Muscle of back (tissue), 11 donors: ENCODE data around the gene TIMM17A. TPM values are rescaled to one million over a fixed set of nuclear protein-coding genes. Genes with fewer than 3 reads are reported as not detected.

Source experiments
- DNase-seq, 3 donors: peaks; one replicate each; pipeline versions ENCODE4 v3.0.0 to v3.0.0-alpha.2; 2013
- polyA plus RNA-seq, 10 donors: library from polyadenylated mRNA; unstranded; fragments of 120-200 nt; gene quantifications; one replicate each; pipeline ENCODE4 v1.2.1, GENCODE V29; 2013; ENCODE audit not compliant: insufficient read length in 10 of 10

Gene TIMM17A
- polyA plus RNA-seq, 10 donors, result 32.1 to 44.9 (median 40.3) TPM

- DNase-seq, result peak in 1 of 3 donors; percentile 85
These were observed 26.8 kb downstream of the TIMM17A start for GRCh38 chr1:201982082-201982622.

DNA sequence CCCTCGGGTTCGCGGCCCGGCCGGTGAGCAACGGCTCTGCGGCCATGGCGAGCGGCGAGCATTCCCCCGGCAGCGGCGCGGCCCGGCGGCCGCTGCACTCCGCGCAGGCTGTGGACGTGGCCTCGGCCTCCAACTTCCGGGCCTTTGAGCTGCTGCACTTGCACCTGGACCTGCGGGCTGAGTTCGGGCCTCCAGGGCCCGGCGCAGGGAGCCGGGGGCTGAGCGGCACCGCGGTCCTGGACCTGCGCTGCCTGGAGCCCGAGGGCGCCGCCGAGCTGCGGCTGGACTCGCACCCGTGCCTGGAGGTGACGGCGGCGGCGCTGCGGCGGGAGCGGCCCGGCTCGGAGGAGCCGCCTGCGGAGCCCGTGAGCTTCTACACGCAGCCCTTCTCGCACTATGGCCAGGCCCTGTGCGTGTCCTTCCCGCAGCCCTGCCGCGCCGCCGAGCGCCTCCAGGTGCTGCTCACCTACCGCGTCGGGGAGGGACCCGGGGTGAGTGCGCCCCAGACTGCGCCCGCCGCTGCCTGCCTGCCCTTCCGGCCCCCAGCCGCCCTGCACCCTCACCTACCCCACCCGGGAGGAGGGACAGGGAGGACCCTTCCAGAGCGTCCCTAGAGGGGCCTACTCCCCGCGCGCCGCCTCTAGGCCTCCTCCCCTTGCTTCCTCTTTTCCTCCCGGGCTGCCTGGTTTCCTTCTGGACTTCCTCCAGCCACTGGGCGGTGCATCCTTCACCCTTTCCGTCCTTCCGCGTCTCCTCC, 27.5 kb downstream of the TIMM17A start, which contains the start of gene RNPEP:
Gene RNPEP (plus strand): TSS at position 26 of the 757 bp plus-strand sequence. CDS start 19 bp downstream, at position 45.
- peak; percentile 59 to 87 (median 73) for DNase-seq

GRCh38 chr1:201983380-201983805, 28.1 kb downstream of the TIMM17A start:
- DNase-seq, result no peak

DNA sequence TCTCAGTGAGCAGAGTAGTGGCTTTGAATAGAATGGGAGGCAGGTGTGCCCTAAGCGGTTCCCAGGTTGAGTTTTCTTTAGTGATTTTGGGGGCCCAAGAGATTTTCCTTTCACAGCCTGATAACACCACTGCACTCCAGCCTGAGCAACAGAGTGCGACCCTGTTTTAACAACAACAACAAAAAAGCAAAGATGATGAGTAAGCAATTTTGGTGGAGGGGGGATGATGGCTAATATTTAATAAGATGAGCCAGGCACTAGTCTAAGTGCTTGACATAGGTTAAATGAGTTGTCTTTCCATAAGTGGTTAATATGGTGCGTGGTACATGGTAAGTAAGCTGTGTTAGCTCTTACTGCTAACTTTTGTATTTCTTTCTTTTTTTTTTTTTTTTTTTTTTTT, 29.1 kb downstream of the TIMM17A start:
- no peak for DNase-seq

DNA sequence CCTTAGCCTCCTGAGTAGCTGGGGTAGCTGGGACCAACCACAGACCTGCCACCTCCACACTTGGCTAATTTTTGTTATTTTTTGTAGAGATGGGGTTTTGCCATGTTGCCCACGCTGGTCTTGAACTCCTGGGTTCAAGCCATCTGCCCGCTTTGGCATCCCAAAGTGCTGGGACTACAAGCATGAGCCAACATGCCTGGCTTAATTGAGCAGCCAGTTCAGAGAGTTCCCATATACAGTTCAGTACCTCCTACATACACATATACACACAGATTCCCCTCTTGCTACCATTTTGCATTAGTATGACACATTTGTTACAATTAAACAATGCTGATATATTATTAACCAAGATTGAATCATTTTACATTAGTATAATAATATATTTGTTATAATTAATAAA, 30.1 kb downstream of the TIMM17A start:
- DNase-seq, result no peak

- no peak for DNase-seq
These were observed 33.3 kb downstream of the TIMM17A start for GRCh38 chr1:201988601-201989000.

DNA sequence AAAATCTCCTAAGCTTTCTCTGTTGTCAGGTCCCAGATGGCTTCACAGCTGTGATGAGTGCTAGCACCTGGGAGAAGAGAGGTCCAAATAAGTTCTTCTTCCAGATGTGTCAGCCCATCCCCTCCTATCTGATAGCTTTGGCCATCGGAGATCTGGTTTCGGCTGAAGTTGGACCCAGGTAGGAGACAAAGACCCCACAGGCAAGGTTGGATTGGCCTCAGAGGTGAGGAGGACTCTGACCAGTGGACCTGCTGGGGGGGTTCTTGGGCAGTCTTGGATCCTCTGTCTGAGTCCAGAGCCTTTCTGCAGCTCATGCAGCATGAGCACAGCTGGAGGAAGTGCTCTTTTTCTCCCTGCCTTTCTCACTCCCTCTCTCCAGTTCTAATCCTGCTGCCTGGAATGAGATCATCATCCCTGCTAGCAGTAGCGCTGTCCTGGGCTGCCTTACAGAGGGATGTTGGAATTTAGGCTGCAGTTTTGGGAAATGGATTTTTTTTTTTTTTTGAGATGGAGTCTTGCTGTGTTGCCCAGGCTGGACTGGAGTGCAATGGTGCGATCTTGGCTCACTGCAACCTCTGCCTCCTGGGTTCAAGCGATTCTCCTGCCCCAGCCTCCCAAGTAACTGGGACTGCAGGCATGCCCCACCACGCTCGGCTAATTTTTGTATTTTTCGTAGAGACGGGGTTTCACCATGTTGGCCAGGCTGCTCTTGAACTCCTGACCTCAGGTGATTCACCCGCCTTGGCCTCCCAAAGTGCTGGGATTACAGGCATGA, 34.2 kb downstream of the TIMM17A start:
- DNase-seq, result no peak

DNA sequence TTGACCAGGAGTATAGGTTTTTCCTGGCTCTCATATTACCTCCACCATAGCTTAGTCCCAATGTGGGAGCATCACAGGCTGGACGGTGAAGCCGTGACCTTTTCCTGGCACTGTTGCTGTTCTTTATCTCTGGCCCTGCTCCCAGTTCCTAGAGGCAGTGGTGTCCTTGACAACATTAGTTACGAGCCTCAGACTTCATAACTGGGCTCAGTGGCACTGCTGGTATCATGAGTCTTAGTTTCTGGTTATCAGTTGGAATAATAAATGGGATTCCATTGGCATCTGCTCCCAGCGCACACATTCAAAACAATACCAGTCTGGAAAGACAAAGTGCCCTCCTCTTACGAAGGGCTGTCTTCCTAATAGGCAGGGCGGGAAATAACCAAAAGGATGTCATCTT, 35.1 kb downstream of the TIMM17A start:
- no peak for DNase-seq

GRCh38 chr1:201999625-202000238, 44.4 kb downstream of the TIMM17A start:
- DNase-seq, result peak in 1 of 3 donors; percentile 12

GRCh38 chr1:202002507-202002906, 47.2 kb downstream of the TIMM17A start:
- no peak for DNase-seq

DNA sequence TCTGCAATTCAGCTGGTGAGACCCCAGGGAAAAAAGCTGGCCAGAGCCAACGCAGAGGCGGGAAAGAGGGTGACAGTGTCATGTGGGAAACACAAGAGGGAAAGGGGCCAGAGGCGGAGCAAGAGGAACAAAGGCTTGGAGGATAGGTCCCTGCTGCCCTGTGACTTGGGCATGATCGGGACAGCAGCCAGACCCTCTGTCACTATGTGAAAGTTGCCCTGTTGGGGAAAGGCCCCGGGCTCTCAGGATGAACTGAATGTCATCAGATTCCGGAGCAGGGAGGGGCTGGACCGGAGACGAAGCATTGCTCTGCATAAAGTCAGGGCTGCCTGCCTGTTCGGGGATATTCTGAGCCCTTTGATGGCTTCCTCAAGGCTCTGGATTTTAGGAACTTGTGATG, 49.4 kb downstream of the TIMM17A start:
- DNase-seq, result no peak

DNA sequence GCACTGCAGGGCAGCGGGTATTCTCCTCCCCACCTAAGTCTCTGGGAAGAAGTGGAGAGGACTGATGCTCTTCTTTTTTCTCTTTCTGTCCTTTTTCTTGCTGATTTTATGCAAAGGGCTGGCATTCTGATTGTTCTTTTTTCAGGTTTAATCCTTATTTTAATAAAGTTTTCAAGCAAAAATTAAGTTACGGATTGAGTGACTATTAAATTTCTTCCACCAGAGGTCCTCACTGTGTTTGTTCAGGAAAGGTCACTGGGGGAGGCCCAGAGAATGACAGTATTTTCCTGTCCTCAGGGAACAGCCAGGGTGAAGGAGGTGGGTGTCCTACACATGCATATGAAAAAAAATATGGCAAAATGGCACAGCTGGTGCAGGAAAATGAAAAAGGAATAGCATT, 50.7 kb downstream of the TIMM17A start:
- no peak for DNase-seq

DNA sequence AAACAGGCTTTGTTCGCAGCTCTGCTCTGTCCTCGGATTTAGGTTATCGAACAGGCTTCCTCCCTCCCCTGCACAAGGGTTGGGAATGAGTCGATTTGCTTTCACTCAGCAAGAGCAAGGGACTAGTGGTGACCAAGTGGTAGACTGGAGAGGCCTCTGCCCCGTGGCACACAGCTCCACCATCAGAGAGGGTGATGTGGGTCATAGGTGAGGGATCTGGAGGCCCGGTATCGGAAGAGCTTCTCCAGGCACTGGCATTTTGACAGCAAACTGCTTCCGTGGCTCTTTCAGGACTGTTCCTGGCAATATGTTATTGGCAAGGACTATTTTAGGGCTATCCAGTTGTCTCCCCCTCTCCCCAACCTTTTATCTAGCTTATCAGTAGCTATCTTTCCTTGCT, 52.0 kb downstream of the TIMM17A start:
- DNase-seq, result no peak

DNA sequence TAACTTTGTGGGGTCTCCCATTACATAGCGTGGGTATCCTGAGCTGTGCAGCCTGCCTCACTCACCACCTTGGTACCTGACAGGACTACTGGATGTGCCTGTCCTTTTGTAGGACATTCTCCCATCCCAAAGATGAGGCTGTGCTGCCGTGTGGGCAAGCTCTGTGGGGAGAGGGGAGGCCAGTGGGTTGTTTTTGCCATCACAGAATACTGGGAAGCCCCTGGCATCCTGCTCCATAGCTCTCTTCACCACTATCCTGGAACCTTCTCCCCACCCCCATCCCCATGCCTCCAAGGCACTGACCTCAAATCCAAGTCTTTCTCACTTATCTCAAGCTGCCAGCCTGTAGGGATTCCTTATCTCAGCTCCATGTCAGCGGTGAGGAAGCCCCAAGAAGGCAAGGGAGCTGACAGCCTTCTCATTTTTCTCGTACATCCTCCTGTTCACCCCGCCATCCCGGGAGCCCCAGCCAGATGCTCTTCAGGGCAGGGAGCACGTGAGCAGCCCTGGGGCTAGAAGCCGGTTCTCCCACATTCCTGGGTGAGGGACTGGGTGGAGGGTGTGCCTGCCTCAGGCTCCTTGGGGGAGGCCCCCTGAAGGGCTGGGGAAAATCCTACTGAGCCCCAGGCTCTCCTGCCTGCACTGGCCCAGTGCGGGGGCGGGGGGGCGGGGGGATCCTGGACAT, 52.6 kb downstream of the TIMM17A start:
- DNase-seq, result no peak

DNA sequence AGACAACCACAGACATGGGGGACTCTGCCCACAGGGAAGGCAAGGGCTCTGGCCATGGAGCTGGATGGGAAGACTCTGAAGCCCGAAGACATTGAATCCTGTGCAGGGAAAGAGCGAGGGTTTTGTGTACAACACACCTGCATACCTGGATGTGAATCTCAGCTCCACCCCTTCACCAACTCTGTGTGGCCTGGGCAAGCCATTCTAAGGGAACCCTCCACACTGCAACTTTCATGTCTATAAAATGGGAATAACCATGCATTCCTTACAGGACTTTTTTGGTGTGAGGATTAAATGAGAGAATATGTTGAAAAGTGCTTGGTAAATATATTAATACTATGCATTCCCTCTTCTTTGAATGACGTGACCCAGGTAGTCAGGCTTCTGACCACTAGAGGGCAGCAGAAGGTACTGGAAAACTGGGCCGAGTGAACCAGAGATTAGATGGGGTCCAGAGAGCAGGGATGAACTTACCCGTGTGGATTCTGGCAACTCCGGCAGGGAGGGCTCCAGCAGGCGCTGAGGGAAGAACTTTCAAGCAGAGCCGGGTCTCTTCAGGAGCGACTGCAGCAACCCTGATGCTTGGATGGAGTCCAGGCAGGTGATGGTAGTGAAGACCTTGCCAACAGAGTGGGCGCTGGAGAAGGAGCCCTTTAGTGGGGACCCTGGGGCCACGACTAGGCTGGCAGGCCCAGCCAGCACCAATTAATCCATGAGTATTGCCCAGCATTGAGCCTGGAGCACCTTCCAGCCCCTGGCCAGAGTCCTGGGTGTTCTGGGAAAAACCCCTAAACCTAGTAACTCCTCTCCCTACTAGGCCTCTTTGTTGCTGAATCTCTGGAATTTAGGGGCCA, 54.2 kb downstream of the TIMM17A start:
- DNase-seq, result peak; percentile 73 to 90 (median 85)

DNA sequence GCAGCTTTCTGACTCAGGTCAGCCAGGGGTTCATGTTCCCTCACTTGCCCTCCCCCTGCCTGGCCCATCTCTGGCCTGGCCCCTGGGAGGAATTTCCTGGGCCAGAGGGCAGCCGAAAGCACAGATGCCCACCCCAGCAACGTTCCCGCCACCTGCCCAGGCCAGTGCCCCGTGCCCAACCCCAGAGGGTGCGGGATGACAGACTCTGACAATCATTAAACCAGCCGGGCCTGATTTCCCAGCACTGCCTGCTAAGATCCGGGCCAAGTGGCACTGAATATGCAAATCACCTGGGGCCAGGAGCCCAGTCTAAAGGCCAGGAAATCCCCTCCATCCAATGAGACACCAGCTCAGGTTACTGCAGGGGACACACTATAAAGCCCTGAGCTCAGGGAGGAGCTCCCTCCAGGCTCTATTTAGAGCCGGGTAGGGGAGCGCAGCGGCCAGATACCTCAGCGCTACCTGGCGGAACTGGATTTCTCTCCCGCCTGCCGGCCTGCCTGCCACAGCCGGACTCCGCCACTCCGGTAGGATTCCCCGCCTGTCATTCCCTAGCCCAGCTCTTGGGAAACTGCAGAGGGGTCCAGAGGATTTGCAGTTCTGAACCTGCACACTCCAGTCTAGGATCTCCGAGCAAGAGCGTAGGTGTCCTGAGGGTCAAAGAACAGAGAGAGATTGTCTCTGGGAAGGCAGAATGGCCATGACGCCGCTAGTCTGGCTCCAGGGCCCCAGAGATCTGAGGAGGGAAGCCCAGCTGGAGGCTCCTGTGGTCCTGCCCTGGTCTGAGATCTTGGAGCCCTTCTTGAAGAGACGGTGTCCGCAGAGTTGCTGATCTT, 55.1 kb downstream of the TIMM17A start, which contains the start of gene ELF3:
Gene ELF3 (plus strand): TSS at position 408 of the 836 bp plus-strand sequence. CDS start 550 bp downstream, outside the sequence.
- DNase-seq, result no peak

DNA sequence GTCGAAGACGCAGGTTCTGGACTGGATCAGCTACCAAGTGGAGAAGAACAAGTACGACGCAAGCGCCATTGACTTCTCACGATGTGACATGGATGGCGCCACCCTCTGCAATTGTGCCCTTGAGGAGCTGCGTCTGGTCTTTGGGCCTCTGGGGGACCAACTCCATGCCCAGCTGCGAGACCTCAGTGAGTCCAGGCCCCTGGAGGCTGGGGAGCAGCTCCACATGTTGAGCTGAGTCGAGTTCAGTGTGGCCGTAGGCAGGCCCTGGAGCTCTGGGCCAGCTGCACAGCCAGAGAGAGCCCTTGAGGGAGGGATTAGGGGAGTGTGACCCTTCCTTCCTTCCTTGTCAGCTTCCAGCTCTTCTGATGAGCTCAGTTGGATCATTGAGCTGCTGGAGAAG, 56.7 kb downstream of the TIMM17A start:
- DNase-seq, result no peak

DNA sequence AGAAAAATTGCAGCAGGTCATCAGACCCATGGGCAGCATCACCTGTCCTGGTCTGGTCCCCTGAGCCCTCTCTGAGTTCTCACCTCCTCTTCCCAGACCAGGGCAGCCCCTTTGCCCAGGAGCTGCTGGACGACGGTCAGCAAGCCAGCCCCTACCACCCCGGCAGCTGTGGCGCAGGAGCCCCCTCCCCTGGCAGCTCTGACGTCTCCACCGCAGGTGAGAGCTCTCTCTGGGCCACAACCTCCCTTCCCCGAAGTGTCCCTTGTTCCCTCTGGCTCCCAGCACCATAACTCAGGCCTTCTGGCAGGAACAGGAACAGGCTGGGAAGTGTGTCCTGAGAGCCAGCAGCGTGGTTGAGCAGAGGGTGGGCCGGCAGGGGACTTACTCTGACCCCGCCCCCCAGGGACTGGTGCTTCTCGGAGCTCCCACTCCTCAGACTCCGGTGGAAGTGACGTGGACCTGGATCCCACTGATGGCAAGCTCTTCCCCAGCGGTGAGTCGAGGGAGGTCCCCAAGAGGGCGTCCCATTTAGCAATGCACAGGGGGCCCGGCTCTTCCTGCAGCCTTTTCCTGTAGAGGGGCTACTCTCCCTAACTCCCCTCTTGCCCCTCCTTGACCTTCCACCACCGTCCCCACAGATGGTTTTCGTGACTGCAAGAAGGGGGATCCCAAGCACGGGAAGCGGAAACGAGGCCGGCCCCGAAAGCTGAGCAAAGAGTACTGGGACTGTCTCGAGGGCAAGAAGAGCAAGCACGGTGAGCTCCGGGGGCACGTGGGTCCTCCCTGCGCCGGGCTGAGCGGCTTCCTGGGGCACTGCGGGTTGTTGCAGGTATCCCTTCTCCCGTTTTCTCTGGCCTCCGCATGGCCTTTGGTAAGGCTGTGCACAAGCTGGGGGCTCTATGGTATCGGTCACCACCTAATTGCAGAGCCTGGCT, 57.5 kb downstream of the TIMM17A start:
- no peak for DNase-seq
